GM06990 (cell line): ENCODE data around the gene LIPC.

Experiments
- DNase-seq: peaks from one replicate; pipeline ENCODE4 v3.0.0-alpha.2; 2011; ENCODE audit not compliant: insufficient read length; ENCODE audit errors: extremely low read depth
- H3K27me3 ChIP-seq: replicated peaks from 2 replicates; pipeline ENCODE4 v1.6.0; 2011; ENCODE audit warnings: low read length; ENCODE audit not compliant: control insufficient read depth, insufficient read depth
- H3K36me3 ChIP-seq: 2 replicates; pipeline ENCODE4 v1.5.1; 2011; ENCODE audit warnings: low read length; ENCODE audit not compliant: control insufficient read depth, insufficient read depth
- H3K4me3 ChIP-seq: replicated peaks from 2 replicates; pipeline ENCODE4 v1.5.1; 2011; ENCODE audit warnings: low read depth, mild to moderate bottlenecking, control low read depth, low read length
- TF ChIP-seq, protein P1 (sequence below): IDR thresholded peaks from 2 replicates; pipeline ENCODE4 v1.5.1; 2011; ENCODE audit warnings: low read length, control low read depth, mild to moderate bottlenecking, inconsistent platforms; ENCODE audit not compliant: insufficient read depth, poor library complexity, severe bottlenecking

The LIPC gene

DNA sequence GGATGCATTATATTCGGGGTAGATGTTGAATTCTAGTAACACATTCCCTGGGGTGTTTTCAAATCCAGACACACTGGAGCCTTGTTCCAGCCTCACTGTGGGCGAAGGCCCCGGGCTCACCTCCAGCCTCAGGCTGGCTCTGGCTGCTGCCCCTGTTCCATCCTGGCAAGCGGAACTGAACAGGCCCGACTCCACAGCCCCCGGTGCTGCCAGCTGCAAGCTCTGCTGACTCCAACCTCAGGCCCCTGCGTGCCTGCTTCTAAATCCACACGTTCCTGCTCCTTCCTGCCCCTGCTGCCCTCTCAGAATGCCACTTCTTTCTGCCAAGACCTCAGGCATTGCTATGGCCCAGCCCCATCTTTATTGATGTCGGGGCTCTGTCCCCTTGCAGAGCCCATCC is 90.6 kb downstream of the LIPC start:
- no peaks in the 10 kb centered on the region for H3K36me3 ChIP-seq
- no peak overlapping the region for H3K4me3 ChIP-seq
- TF ChIP-seq, protein P1, sequence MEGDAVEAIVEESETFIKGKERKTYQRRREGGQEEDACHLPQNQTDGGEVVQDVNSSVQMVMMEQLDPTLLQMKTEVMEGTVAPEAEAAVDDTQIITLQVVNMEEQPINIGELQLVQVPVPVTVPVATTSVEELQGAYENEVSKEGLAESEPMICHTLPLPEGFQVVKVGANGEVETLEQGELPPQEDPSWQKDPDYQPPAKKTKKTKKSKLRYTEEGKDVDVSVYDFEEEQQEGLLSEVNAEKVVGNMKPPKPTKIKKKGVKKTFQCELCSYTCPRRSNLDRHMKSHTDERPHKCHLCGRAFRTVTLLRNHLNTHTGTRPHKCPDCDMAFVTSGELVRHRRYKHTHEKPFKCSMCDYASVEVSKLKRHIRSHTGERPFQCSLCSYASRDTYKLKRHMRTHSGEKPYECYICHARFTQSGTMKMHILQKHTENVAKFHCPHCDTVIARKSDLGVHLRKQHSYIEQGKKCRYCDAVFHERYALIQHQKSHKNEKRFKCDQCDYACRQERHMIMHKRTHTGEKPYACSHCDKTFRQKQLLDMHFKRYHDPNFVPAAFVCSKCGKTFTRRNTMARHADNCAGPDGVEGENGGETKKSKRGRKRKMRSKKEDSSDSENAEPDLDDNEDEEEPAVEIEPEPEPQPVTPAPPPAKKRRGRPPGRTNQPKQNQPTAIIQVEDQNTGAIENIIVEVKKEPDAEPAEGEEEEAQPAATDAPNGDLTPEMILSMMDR: no peak
- no peak for DNase-seq
- H3K27me3 ChIP-seq: no peaks in the 10 kb centered on the region

DNA sequence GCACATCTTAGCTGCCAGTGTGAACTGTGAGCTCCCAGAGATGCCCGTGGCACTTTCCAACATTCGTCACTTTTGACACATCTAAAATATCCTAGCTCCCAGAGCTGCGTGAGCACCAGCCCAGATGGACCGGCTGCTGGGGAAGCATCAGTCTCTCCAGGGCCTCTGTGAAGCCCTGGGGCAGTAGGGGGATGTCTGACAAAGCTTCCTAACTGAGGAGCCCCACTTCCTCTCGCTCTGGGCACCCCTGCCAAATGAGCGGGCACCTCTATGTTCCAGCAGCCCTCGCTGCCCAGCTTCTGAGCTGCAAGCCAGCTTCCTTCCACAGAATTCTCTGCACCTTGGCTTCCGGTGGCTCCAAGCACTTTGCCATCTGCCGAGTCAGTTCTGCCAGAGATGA is 91.1 kb downstream of the LIPC start:
- Histone ChIP-seq H3K36me3 (no peaks in the 10 kb centered on the region), H3K27me3 (no peaks in the 10 kb centered on the region), H3K4me3 (no peak overlapping the region)
- no peak for DNase-seq
- TF ChIP-seq, protein P1: no peak

DNA sequence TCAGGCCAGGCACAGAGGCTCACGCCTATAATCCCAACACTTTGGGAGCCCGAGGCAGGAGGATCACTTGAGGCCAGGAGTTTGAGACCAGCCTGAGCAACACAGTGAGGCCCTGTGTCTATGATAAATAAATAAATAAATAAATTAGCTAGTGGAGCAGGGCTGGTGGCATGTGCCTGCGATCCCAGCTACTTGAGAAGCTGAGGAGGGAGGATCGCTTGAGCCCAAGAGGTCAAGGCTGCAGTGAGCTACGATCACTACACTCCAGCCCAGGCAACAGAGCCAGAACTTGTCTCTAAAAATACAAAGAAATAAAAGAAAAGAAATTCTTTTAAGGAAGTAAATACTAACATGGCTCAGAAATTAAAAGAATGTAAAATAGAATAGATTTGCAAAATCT is 91.8 kb downstream of the LIPC start:
- DNase-seq: no peak
- Histone ChIP-seq H3K4me3 (no peak overlapping the region), H3K36me3 (no peaks in the 10 kb centered on the region), H3K27me3 (no peaks in the 10 kb centered on the region)
- TF ChIP-seq, protein P1: no peak

DNA sequence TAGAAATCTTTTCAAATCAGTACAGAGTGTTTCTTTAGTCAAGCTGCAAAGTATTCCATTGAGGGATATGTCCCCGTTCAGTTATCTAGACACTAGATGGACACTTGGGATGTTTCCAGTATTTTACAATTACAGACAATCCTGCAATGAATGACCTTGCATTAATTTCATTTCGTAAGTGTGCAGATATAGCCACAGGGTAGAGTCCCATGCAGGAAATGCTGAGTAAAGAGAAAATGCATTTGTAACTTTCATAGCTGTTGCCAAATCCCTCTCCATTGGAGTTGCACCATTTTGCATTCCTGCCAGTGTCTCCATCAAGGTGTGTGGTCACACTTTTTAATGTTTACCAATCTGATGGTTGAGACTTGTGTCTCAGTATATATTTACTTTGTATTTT is 92.5 kb downstream of the LIPC start:
- H3K4me3 ChIP-seq: no peak overlapping the region
- DNase-seq: no peak
- H3K27me3 ChIP-seq: no peaks in the 10 kb centered on the region
- TF ChIP-seq, protein P1: no peak
- H3K36me3 ChIP-seq: no peaks in the 10 kb centered on the region

DNA sequence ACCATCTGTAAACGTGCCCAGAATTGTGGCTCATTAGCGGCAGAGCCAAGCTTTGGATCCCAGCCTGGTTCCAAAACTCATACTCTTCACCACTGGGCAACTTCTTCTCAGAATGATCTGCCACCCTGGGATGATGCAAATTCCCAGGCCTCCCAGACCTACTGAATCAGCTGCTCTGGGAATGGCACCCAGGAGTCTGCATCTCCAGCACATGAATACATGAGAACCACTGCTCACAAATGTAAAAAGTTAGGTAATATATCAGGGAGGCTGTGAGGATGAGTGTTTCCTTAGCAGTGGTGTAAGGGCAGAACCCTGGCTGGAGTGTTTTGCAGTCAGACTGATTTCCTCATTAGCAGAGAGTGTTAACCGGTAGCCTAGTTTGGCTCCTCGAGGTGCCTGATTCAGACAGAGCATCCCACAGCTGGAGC is 94.2 kb downstream of the LIPC start:
- Histone ChIP-seq H3K36me3 (no peaks in the 10 kb centered on the region), H3K4me3 (no peak overlapping the region), H3K27me3 (no peaks in the 10 kb centered on the region)
- no peak for DNase-seq
- TF ChIP-seq, protein P1: no peak

DNA sequence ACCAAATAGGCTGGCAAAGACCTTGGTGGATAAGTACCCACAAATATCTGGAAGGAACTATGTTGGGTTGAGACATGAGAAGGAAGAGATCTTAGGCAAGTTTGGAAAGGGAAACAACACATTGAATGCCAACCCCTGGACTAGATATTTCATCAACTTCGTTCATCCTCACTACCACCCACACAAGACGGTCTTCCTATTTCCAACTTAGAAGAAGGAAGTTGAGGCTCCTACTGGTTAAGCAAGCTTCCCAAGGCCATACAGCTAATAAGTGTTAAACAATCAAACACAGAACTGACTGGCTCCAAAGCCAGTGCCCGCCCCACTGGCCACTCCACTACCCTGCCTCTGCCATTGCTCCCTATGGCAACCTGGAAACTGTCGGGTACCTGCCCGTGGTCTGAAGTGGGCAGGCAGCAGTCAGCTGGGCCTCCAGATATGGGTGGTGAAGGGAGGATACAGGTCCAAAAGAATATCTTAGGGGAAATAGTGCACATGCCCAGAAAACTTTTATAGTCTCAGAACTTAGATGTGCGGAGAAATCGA is 94.9 kb downstream of the LIPC start:
- Histone ChIP-seq H3K36me3 (no peaks in the 10 kb centered on the region), H3K4me3 (no peak overlapping the region), H3K27me3 (no peaks in the 10 kb centered on the region)
- no peak for DNase-seq
- TF ChIP-seq, protein P1: no peak
